ENCODE data around the gene PHTF2. TPM values are rescaled to one million over a fixed set of nuclear protein-coding genes. Genes with fewer than 3 reads are reported as not detected.

Gene PHTF2
- total RNA-seq, 4 donors from 2014 or later = 14.5 to 28.6 (median 24.1) TPM

GRCh38 chr7:77786741-77787140, 11.8 kb upstream of the PHTF2 start:
- H3K9me3 ChIP-seq = no peaks in the 10 kb centered on the region
- H3K27me3 ChIP-seq = no peaks in the 10 kb centered on the region
- DNase-seq = no peak
- H3K4me1 ChIP-seq = peaks cover 0 to 39% (median 25%) of the 10 kb centered on the region in 4 donors
- no peak overlapping the region for H3K27ac ChIP-seq
- no peak for TF ChIP-seq CTCF (IDR thresholded peaks at IDR 0.05)
- no peak for TF ChIP-seq POLR2A (IDR thresholded peaks at IDR 0.05)
- H3K4me3 ChIP-seq = no peak overlapping the region
- in situ Hi-C loops (cut with MboI; ENCODE audit: low pct_ligation_motif_present in 1 of 4, low pct_unique_long_range_greater_than_20kb in 1 of 4, low sequenced_read_pairs in 3 of 4) = no loop called here
- intact Hi-C loops (cut with DNase I; ENCODE audit: low total_unique reads) = loop anchor here (5.0 kb wide), 1 partner anchor 1719 kb away; no protein-coding TSS in a partner anchor
- no peaks in the 10 kb centered on the region for H3K36me3 ChIP-seq

GRCh38 chr7:77788327-77788902, 10.2 kb upstream of the PHTF2 start:
- WGBS, 2 donors (ENCODE audit: low coverage in 1 of 2) = 72 to 100% methylated on average over 1 to 2 of the region's 2 CpGs
- intact Hi-C loops (cut with DNase I; ENCODE audit: low total_unique reads) (loop anchor here (5.0 kb wide), 1 partner anchor 1721 kb away; no protein-coding TSS in a partner anchor), in situ Hi-C loops (cut with MboI; ENCODE audit: low pct_ligation_motif_present in 1 of 4, low pct_unique_long_range_greater_than_20kb in 1 of 4, low sequenced_read_pairs in 3 of 4) (no loop called here)
- no peak for TF ChIP-seq CTCF (IDR thresholded peaks at IDR 0.05)
- no peak for TF ChIP-seq POLR2AphosphoS5 (IDR thresholded peaks at IDR 0.05)
- no peak for TF ChIP-seq EP300 (IDR thresholded peaks at IDR 0.05; ENCODE audit: low read depth)
- no peak for TF ChIP-seq POLR2A (IDR thresholded peaks at IDR 0.05)
- H3K27ac ChIP-seq = no peak overlapping the region
- H3K4me3 ChIP-seq = no peak overlapping the region
- H3K4me1 ChIP-seq = peaks cover 0 to 30% (median 20%) of the 10 kb centered on the region in 4 donors
- no peak for DNase-seq
- H3K36me3 ChIP-seq = no peaks in the 10 kb centered on the region
- no peaks in the 10 kb centered on the region for H3K9me3 ChIP-seq
- no peaks in the 10 kb centered on the region for H3K27me3 ChIP-seq

GRCh38 chr7:77791336-77791735, 7.2 kb upstream of the PHTF2 start:
- intact Hi-C loops (cut with DNase I; ENCODE audit: low total_unique reads) (no loop called here), in situ Hi-C loops (cut with MboI; ENCODE audit: low pct_ligation_motif_present in 1 of 4, low pct_unique_long_range_greater_than_20kb in 1 of 4, low sequenced_read_pairs in 3 of 4) (no loop called here)
- Histone ChIP-seq H3K36me3 (no peaks in the 10 kb centered on the region), H3K27ac (peak overlapping the region; percentile 53 to 63 (median 60)), H3K9me3 (no peaks in the 10 kb centered on the region), H3K4me1 (peaks cover 0 to 40% (median 20%) of the 10 kb centered on the region in 4 donors), H3K27me3 (no peaks in the 10 kb centered on the region), H3K4me3 (no peak overlapping the region)
- WGBS, 2 donors (ENCODE audit: low coverage in 1 of 2) = 46 to 56% methylated on average over 6 of the region's 6 CpGs
- DNase-seq = no peak
- TF ChIP-seq EP300 (IDR thresholded peaks at IDR 0.05; ENCODE audit: low read depth) = no peak
- no peak for TF ChIP-seq POLR2A (IDR thresholded peaks at IDR 0.05)
- TF ChIP-seq CTCF (IDR thresholded peaks at IDR 0.05) = no peak
- no peak for TF ChIP-seq POLR2AphosphoS5 (IDR thresholded peaks at IDR 0.05)

- Histone ChIP-seq H3K4me3 (no peak overlapping the region), H3K9me3 (no peaks in the 10 kb centered on the region), H3K27me3 (no peaks in the 10 kb centered on the region), H3K36me3 (no peaks in the 10 kb centered on the region), H3K27ac (peak overlapping the region; percentile 53 to 63 (median 60)), H3K4me1 (peaks cover 0 to 47% (median 26%) of the 10 kb centered on the region in 4 donors)
- in situ Hi-C loops (cut with MboI; ENCODE audit: low pct_ligation_motif_present in 1 of 4, low pct_unique_long_range_greater_than_20kb in 1 of 4, low sequenced_read_pairs in 3 of 4) (no loop called here), intact Hi-C loops (cut with DNase I; ENCODE audit: low total_unique reads) (no loop called here)
- TF ChIP-seq EP300 (IDR thresholded peaks at IDR 0.05; ENCODE audit: low read depth) (no peak), POLR2AphosphoS5 (IDR thresholded peaks at IDR 0.05) (no peak), CTCF (IDR thresholded peaks at IDR 0.05) (no peak), POLR2A (IDR thresholded peaks at IDR 0.05) (no peak)
- 68 to 83% methylated on average over 1 to 2 of the region's 2 CpGs for WGBS, 2 donors (ENCODE audit: low coverage in 1 of 2)
- DNase-seq = no peak
These were observed 6.6 kb upstream of the PHTF2 start for GRCh38 chr7:77791956-77792355.

Measured in transverse colon (tissue), 4 donors.